Upper lobe of right lung (tissue), 1 donor: Measurements from ENCODE around the gene STX2. TPM values are rescaled to one million over a fixed set of nuclear protein-coding genes. Genes with fewer than 3 reads are reported as not detected.

ENCODE experiments used
- ATAC-seq: fragments of 200-7000 bp; cut with Tn5 transposase; one replicate; pipeline ENCODE4 v1.9.1; 2020; ENCODE audit warnings: mild to moderate bottlenecking, moderate library complexity
- DNase-seq: peaks from one replicate; pipeline ENCODE4 v3.0.0-alpha.2; 2020
- H3K27ac ChIP-seq: fragments of 200-600 bp; one replicate; pipeline ENCODE4 v1.8.0; 2022
- H3K27me3 ChIP-seq: fragments of 200-600 bp; one replicate; pipeline ENCODE4 v1.8.0; 2022; ENCODE audit warnings: mild to moderate bottlenecking
- H3K36me3 ChIP-seq: fragments of 200-600 bp; one replicate; pipeline ENCODE4 v1.8.0; 2022
- H3K4me1 ChIP-seq: fragments of 200-600 bp; one replicate; pipeline ENCODE4 v1.8.0; 2022
- H3K4me3 ChIP-seq: fragments of 200-600 bp; one replicate; pipeline ENCODE4 v1.8.0; 2022; ENCODE audit warnings: mild to moderate bottlenecking
- H3K9me3 ChIP-seq: fragments of 200-600 bp; one replicate; pipeline ENCODE4 v1.8.0; 2022
- CTCF ChIP-seq: fragments of 200-600 bp; IDR thresholded peaks from one replicate; pipeline ENCODE4 v1.8.0; 2022; ENCODE audit warnings: antibody characterized with exemption
- intact Hi-C: fragments of 100-400 bp; cut with DNase I; formaldehyde crosslinking; loops from one replicate; pipeline ENCODE4 v1.11.0; 2022
- total RNA-seq: library from RNA; stranded (reverse); fragmentation: NEBNext Ultra II Directional; extraction: Animal tissue kit (Norgen Biotek cat#: 25700); gene quantifications from one replicate; pipeline ENCODE4 v1.2.1, GENCODE V29; 2021
- donor health status: DM: no; HTN: yes; CAD: no; lungs with severe emphysema.

The STX2 gene
- total RNA-seq, 1 donor from 2014 or later, result 23.6 TPM

DNA sequence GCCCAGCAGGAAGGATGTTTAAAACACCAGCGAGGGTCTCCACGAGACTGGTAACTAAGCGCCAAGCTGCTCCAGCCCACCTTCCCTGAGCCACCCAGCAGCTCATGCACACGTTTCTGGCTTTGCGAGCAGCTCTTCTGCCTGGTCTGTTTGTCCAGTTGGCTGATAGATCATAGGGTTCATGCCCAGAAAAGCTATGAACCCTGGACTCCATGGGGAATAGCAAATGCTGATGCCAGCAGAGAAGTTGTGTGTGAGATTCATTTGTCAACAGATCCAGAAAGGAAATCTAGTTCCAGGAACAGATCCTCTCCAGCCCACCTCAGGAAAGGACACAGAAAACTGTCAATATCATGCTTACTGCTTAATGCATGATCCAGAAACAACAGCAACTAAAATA lies 94.8 kb downstream of the STX2 start:
- ATAC-seq (no peak), DNase-seq (no peak)
- no peaks in the 10 kb centered on the region for H3K4me1 ChIP-seq
- TF ChIP-seq CTCF, result no peak
- H3K9me3 ChIP-seq, result no peaks in the 10 kb centered on the region
- peaks cover 7% of the 10 kb centered on the region for H3K27me3 ChIP-seq
- H3K27ac ChIP-seq, result no peak overlapping the region
- H3K4me3 ChIP-seq, result no peak overlapping the region
- intact Hi-C loops, result no loop called here
- H3K36me3 ChIP-seq, result no peaks in the 10 kb centered on the region

GRCh38 chr12:130743606-130744005 lies 95.4 kb downstream of the STX2 start:
- no peak overlapping the region for H3K27ac ChIP-seq
- ATAC-seq (no peak), DNase-seq (no peak)
- no peaks in the 10 kb centered on the region for H3K9me3 ChIP-seq
- peaks cover 14% of the 10 kb centered on the region for H3K27me3 ChIP-seq
- intact Hi-C loops, result no loop called here
- H3K36me3 ChIP-seq, result no peaks in the 10 kb centered on the region
- no peaks in the 10 kb centered on the region for H3K4me1 ChIP-seq
- no peak overlapping the region for H3K4me3 ChIP-seq
- TF ChIP-seq CTCF, result no peak

- Histone ChIP-seq H3K9me3 (no peaks in the 10 kb centered on the region), H3K4me1 (no peaks in the 10 kb centered on the region), H3K27me3 (peaks cover 16% of the 10 kb centered on the region), H3K27ac (no peak overlapping the region), H3K36me3 (no peaks in the 10 kb centered on the region), H3K4me3 (no peak overlapping the region)
- no peak for TF ChIP-seq CTCF
- DNase-seq (no peak), ATAC-seq (no peak)
- intact Hi-C loops, result no loop called here
Measured at GRCh38 chr12:130743176-130743575, 95.9 kb downstream of the STX2 start.

GRCh38 chr12:130742716-130743115 lies 96.3 kb downstream of the STX2 start:
- no peak for ATAC-seq
- no peak for DNase-seq
- Histone ChIP-seq H3K4me3 (no peak overlapping the region), H3K36me3 (no peaks in the 10 kb centered on the region), H3K27ac (no peak overlapping the region), H3K4me1 (no peaks in the 10 kb centered on the region), H3K27me3 (peaks cover 16% of the 10 kb centered on the region), H3K9me3 (no peaks in the 10 kb centered on the region)
- intact Hi-C loops, result no loop called here
- TF ChIP-seq CTCF, result no peak

DNA sequence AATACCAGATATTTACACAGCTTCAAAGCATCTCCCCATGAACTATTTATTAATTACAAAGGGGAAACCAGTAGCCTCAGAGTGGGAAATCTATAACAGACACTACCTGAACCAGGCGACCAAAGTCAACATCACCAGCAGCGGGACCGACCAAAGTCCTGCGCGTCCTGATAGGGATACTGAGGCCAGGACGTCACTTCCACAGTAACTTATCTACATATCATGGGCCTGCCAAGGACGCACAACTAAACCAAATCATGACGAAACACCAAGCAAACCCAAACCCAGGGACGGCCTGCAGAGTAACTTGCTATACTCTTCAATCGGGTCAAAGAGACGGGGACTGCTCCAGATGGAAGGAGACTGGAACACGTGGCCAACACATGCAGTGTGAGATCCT lies 96.9 kb downstream of the STX2 start:
- no peak overlapping the region for H3K27ac ChIP-seq
- no peaks in the 10 kb centered on the region for H3K9me3 ChIP-seq
- ATAC-seq (no peak), DNase-seq (no peak)
- H3K4me1 ChIP-seq, result no peaks in the 10 kb centered on the region
- intact Hi-C loops, result no loop called here
- no peak overlapping the region for H3K4me3 ChIP-seq
- no peaks in the 10 kb centered on the region for H3K36me3 ChIP-seq
- no peak for TF ChIP-seq CTCF
- peaks cover 16% of the 10 kb centered on the region for H3K27me3 ChIP-seq

Other genes starting within 250 kb of the STX2 start
- gene RIMBP2, start 123.0 kb downstream of the STX2 start, total RNA-seq, result 0.09 TPM
- 310 TPM for gene RAN, start 32.8 kb upstream of the STX2 start, total RNA-seq
- 113 TPM for gene ADGRD1, start 114.7 kb upstream of the STX2 start, total RNA-seq